ENCODE measurements around the gene FBLN2.
A peak's percentile ranks its signal among the peaks of the same experiment; 100 is the strongest.

Gene FBLN2

DNA sequence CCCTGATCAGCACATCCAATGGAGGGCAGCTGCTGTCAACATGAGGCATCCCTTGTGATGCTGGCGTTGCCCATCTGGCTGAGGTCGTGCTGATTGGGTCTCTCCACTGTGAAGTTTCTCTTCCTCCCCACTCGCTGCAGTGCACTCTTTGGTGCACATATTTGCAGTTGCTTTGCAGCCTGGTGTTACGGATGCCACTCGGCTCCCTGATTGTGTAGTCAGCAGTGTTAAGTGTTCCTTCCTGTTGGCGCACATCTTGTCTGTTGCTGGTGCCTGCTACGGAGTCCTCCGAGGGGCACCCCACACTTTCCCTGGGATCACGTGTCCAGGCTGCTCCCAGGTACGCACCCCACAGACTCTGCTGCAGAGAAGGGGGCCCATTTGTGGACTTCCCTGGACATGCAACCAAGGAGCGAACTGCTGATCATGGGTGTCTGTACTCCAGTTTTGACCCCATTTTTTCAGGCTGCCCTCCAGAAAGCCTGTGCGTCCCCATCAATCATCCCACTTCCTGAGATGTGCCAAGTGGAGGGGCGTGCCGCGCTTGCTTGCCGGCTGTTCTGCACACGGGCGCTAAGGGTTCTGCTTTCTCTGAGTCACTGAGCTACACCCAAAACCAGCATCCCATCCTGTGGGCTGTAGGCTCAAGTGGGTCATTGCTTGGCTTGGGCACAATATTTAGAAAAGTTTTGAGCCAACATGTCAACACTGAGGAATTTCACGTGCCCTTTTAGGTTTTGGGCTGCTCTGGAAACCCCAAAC lies 98.6 kb downstream of the FBLN2 start:
- no peak for DNase-seq

DNA sequence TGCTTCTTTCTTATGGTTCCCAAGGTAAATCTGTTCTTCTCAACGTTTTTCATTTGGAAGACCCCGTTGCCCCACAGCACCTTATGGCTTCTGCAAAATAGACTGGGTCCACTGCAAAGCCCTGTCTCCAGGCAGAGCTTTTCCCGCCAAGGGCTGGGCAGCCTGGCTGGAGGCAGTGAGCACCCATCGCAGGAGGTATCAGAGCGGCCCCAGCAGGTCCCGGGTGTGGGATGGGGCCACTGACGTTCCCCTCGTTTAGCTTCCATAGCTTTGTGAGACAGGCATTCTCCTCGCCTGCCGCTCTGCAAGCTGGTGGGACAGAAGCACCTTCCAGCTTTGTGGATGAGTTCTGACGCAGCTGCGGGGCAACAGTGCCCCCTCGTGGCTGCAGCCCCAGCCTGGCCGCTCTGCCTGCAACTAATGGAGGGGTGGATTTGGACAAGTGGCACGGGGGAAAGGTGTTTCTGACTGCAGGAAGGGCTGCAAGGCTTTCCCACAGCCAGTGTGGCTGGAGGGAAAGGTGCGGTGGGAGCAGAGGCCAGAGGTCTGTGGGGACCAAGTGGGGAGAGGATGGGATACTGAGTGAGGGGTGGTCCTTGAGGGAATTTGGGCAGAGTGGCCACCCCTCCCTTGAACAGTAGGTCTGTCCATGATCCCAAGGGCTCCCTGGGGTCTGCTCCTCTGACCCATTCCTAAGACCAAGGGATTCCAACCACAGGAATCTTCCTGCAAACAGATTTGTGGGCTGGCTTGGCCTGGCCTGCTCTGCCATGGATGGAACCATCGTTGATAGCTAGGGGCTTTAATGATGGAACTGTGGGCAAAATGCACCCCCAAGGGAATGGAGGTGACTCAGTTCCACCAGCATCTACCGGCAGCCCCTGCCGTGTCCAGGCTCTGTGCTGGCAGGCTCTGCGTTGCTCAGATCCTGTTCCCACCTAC lies 99.4 kb downstream of the FBLN2 start:
- peak; percentile 76 for DNase-seq

DNA sequence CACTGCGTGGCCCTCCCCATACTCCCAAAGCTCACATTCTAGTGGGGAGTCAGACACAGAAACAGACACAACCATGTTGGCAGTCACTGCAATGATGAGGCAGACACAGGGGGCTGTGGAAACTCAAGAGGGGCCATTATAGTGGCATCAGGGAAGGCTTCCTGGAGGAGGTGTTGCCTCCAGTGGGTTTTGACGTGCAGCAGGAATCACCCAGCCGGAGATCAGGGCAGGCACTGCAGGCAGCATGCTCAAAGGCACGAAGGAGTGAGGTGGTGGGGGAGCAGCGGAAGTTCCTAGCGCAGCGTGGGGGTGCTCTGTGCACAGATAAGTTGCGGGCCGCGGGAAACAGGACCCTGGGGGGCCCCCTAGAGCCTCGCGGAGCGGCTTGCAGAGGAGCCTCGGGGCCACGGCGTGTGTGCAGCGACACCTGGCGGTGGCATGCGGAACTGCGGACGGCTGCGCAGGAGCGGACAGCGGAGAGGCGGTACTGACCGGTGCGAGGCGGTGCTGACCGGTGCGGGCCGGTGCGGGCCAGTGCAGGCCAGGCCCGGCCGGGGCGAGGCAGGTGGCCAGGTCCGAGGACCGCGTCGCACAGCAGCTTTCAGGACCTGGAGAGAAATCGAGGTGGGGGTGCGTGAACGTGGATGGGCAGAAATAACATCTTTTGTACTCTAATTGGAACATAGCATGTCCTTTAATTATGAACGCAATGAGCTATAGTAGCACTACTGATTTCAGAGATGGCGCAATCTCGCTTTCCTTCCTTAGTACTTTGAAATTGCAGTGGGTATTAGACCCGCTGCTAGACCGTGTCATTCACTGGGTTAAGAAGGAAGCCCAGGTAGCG lies 101.5 kb downstream of the FBLN2 start:
- DNase-seq, result peak; percentile 83

DNA sequence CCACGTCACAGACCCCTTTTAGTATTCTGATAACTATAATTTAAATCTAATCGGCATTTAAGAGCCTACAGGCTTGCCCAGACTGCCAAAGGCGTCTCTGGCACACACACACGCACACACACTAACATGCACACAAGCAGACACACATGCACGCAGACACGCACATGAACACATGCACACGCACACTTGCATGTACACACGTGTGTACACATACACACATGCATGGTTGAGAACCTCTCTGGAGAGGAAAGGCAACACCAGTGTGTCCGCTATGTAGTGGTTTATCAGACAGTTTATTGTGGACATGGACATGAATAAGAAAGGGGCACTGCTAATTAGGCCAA lies 102.1 kb downstream of the FBLN2 start:
- DNase-seq, result no peak

DNA sequence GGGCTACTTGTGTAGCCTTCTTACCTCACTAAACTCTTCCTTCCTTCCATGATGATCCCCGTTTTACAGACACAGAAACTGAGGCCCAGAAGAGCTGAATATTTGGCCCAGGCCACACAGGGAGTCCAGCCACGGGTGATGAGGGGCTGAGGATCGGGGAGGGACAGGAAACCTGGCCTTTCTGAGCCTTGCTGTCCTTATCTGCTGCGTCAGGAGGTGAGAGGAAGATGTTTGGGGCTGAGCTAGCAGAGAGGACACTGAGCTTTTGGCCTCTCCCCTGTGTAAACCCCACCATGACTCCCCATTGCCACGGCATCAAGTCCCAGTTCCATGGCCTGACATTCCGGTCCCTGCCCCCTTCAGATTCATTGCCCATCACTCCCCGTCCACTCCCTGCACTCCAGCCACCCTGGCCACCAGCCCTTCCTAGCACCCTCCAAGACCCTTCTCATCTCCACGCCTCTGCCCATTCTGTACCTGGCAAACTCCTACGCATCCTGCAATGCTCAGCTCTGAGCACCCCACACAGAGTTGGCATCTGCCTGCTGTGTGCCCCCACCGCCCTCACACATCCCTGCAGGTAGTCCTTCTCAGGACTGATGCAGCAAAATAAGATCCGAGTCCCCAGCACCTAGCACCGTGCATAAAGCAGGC lies 103.0 kb downstream of the FBLN2 start:
- no peak for DNase-seq

DNA sequence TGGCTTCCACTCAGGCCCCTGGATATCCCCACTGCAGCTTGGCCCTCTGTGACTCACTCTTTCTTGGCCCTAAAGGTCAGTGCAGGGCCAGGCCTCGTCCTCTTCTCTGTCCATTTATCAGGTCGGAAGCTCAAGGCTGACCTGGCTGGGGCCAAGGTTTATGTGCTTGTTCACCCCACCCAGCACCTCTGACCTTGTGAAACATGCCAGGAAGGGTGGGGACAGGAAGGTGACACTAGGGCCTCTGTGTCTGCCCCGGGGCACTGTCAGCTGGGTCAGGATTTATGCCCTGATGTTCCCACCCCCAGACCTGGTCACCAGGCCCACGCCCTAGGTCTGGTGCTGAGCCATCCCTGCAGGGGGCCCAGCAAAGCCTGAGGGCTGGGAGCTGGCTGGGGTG lies 103.8 kb downstream of the FBLN2 start:
- no peak for DNase-seq

DNA sequence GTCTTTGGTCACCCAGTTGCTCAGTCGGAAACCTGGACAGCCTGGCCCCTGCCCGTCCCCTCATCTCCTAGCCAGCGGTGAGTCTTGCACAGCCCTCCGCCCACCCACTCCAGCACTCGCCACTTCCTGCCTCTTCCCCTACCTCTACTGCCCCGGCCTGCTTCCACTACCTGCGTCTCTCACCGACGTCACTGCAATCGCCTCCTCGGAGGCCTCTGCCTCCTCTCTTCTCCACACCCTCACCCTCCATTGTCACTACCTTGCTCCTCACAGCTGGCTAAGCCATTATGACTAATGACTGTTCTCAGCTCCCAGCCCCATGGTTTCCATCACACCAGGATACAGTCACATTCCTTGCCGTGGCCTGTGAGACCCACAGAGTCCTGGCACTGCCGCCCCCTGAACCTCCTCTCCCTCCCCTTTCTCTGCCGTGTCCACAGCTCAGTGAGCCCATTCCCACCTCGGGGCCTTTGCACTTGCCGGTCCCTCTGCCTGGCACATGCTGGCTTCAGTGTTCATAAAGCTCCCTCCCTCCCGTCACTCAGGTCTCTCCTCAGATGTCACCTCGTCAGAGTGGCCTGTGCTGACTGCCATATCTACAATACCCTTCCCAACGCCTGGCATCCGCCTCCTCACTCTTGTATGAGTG lies 104.8 kb downstream of the FBLN2 start:
- no peak for DNase-seq

DNA sequence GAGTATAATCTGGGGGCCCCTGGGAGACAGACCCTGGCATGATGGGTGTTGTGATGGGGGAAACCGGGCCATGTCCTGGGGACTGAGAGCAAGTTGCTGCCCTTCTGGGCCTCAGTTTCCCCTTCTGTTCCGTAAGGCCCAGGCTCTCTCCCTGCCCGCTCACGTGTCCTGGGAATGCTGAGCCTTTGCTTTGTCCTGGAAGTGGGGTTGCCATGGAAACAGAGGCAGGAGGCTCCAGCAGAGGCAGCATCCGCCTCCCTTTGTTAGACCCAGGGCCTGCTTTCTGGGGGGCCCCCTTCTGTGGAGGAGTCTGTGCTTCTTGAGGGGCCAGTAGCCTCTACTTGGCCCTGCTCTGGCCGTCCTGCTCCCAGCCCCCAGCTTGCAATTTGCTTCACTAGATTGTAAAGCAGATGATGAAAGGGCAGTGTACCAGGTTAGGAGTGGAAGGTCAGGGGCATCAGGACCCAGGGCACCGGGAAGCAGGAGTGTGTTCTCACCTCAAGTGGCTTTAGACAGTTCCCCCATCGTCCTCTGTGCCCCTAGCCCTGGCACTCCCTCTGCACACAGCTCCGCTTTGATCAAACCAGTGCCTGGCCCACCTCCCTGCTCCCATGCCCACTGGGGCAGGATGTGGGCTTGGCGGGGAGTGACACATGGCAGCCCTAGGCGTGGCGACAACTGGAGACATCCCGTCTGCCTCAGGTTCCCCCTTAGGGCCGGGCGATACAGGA lies 105.6 kb downstream of the FBLN2 start:
- no peak for DNase-seq

DNA sequence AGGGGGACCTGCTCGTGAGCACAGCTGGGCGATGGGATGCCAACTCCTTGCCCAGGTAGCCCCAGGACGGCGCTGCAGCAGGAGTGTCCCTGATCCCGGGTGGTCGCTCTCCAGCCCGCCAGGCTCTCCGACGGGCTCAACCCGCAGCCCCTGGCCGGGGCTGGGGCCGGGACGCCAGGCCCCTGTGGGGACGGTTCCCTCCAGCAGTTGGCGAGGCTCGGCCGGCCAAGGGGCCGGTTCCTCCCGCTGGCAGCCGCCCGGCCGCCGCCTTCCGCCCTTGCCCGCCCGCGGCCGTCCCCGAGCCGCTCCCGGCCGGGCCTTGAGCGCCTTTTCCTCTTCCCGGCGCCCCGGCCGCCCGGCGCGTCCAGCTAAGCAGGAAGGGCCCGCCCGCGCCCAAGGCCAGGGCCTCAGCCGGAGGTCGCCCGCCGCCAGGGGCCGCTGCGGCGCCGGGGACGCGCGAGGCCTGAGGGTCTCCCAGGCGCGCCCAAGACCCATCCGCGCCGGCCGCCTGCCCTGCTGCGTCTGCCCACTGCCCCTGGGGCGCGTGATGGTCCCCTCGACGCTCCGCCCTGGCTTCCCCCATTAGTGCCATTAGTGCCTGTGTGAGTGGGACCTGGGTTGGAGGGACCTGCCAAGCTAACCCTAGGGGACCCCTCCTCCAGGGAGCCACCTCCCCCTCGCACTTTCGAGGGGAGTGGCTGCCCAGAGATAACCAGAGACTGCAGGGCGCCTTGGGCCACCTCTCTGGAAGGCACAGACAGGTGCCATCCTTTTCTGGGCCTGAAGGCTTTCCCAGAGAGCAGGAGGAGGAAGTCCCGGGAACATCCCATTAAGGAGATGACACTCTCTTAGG lies 106.4 kb downstream of the FBLN2 start:
- DNase-seq, result peak; percentile 61

DNA sequence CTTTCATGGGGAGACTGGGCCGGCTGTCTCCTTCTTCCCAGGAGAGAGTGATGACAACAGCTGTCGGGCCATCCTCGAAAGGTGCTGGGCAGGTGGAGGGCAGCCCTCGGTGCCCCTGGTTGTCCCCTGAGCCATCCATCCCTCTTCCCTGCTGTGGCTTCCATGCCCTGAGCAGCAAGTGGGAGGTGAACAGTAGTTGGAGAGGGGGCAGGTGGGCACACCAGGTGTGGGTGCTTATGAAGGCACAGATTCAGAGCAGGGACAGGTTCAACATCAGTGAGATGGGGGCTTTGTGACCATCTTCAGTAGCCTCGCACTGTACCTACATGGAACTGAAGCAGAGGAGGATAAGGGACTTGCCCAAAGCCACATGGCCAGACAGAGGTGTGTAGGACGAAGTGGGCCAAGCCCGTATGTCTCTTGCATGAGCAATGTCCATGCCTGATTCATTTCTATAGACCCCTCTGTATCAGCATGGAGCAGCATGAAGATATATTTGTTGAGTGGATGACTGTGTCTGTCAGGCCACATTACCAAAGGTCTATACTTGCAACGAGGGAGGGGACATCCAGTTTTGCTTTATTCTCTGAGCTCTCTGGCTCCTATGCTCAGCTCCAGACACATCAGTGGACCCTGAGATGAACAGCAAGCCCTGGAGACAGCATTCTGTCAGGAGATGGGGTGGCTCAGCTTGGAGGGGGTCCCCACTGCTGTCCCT lies 107.8 kb downstream of the FBLN2 start:
- DNase-seq, result no peak

DNA sequence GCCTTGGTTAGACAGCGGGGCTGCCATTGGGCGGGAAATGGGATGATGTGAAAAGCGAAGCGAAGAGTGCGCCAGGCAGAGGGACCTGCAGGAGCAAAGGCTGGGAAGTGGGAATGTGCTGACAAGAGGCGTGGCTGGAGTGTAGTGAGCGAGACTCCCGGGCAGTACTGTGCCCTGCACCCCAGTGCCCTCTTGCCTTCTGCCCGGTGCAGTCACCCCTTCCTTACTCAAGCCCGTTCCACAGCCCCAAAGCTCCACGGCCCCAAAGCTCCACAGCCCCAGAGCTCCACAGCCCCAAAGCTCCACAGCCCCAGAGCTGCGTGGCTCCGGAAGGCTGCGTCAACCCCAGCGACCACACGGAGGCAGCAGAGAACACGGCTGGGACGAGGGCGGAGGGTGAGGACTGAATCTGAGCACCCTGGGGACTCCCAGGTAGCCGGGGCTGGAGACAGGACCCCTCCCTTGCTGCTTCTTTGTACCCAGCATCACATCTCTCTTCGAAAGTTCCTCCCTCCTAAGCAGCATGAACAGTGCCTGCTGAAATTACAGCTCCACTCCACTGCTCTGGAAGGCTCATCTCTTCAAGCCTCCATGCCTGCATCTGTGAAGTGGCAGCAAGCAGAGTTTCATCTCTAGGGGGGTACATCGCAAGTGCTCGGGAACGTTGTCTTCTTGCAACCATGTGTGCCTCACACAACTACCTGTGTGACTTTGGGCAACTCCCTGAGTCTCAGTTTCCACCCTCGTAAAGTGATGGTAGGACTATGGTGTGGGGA lies 108.9 kb downstream of the FBLN2 start:
- peak; percentile 67 for DNase-seq

DNA sequence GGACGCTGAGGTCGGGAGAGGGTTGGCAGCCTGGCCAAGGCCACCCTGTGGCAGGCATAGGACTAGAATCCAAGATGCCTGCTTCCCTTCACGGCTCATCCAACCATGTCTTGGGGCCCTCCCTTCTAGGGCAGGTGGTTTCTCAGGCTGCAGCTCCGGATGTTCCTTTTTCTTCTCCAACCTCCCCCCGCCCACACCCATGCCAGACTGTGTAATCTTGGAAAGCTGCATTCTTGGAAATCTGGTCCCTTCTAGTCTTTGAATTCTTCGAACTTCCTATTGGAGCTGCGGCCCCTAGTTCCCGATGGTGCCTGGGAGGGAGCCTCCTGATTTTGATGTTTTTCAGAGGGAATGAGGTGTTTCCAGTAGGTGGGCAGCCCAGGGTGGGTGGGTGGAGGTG lies 109.8 kb downstream of the FBLN2 start:
- DNase-seq, result no peak

DNA sequence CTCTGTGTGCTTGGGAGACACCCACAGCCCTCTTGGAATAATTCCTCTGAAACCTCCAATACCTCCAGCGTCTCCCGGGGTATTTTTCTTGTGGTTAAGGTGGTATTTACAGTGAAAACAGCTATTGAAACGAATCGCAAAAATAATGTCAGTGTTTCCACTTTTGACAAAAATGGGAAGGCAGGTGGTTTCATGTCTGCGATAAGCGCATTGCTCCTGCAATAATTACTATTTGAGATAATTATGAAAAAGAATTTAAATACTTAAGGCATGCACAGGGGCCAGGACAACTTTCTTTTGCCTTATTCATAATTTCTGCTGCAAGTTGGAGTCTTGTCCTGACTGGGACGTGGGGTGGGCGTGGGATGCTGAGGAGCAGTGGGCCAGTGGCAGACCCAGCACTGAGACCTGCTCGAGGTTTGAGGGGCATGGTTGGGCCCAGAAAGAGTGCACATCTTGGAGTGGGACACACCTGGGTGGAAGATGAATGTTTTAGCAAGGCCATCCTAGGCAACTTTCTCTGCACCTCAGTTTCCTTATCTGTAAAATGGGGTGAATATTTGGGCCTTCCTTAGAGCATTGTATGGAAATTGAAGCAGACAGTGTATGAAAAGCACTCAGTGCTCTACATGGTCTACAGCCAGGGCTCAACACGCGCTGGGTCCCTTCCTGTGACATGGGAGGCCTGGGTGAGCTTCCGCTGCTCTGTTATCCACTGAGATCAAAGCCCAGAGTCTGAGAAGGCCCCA lies 110.5 kb downstream of the FBLN2 start:
- no peak for DNase-seq

DNA sequence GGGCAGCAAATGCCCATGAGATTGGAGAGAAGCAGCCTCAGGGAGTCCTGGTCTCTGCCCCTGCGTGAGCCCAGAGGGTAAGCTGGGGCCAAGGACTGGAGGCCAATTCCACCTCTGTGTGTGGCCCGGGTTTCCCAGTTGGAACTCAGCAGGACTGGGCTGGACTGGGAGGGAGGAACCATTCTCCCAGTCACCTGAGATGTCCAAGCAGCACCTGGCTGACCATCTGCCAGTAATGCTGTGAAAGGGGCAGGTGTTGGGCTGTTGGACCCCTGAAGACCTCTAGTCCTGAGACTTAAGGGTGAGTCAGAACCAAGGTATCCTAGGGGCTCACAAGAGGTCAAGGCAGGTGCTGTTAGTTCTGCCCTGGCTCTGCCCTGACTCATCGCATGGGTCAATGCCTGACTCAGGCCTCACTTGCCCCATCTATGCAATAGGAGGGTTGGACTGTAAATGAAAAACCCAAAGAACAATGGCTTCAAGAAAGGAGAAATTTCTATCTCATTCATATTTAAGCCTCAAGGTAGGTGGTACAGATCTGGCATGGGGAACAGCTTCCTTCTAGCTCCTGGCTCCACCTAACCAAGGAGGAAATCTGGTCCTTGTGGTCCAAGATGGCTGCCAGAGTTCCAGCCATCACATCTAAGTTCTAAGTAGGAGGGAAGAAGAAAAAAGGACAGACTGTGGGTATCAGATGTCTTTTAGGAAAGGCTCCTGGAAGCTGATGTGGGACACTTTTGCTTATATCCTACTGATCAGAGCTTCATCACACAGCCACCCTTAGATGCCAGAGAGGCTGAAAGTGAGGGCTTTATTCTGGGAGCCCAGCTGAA lies 111.3 kb downstream of the FBLN2 start:
- DNase-seq, result no peak

DNA sequence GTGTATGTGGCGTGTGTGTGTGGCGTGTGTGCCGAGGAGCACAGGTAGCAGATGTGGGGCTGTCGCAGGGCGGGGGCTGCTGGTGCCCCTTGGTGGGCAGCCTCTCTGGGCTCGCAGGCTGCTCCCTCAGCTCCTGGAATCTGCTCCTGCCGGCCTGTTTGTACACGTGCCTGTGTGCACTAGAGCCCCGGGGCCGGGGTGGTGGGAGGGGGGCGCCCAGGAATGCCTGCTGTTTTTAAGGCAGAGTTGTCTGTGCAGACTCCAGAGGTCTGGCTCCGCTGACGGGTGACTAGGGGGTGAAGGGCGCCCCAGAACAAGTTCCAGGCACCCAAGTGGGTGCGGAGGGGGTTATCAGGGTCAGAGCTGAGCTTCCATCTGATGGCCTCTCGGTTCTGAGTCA lies 112.2 kb downstream of the FBLN2 start:
- no peak for DNase-seq

DNA sequence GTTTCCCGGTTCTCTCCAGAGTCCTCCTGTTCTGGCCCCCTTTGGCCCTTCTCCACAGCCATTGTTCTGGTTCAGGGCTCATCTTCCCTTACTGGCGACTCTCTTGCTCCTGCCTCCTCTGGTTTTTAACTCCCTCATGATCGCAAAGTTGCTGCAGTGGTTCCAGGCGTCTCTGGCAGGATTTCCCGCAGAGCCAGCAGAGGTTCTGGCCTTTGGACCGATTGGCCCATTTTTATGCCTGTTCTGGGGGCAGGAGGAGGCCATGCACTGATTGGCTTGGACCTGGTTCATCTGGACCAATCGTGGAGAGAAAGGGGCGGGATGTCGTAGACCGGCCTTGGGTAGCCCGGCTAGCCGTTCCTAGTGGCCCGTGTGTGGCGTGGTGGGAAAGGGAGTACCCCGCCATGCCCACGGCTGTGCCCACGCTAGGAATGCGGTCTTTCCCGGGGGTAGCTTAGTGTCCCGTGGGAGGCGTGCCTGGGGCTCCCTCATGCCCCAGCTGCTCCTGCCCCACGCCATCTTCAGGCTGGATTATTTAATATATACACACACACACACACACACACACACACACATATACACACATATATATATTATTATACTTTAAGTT lies 113.4 kb downstream of the FBLN2 start:
- no peak for DNase-seq

All from right kidney (tissue), 1 donor.